HG03280 (cell line): ENCODE results near the gene CNKSR3.

Source experiments
- ATAC-seq: cut with Tn5 transposase; IDR thresholded peaks from one replicate; pipeline ENCODE4 v1.9.1; 2021; ENCODE audit warnings: mild to moderate bottlenecking, moderate library complexity; ENCODE audit not compliant: unreplicated experiment

Gene CNKSR3

GRCh38 chr6:154481521-154482013 lies 28.9 kb downstream of the CNKSR3 start:
- ATAC-seq = no peak

DNA sequence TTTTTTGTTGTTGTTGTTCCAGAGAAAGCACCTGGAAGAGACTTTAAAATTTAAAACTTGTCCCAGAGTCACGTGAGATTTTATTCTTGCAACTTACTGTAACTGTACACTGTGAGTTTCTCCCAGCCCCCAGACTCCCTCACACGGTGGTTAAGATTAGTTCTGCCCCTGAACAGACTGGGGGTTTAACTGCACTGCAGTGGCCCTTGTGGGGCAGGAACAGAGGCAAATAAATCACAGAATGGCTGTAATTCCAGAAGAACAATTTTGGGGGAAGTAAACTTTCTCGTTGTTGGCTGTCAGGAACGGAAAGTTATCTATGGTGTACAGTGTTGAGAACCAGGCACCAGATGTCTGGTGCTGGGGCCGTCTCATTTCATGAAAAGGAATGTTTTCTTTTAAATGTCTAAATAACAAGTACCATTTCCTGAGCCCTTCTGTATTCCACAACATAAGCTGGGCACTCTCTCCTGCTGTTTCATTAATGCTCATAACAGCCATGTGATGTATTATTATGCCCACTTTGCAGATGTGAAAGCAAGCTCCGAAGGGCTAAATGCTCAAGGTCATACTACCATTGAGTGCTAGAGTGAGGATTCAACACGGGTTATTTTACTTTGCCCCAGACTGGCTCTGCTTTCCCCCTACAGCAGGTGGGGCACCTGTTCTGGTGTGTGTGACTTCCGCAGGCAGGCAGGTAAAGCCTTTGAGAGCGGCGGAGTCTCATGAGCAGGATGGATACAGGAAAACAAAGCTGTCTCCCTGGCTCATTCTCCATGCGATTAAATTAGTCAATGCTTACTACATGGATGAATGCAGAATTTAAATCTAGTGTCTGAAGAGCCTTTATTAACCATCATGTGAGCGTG lies 30.5 kb downstream of the CNKSR3 start:
- ATAC-seq = no peak

DNA sequence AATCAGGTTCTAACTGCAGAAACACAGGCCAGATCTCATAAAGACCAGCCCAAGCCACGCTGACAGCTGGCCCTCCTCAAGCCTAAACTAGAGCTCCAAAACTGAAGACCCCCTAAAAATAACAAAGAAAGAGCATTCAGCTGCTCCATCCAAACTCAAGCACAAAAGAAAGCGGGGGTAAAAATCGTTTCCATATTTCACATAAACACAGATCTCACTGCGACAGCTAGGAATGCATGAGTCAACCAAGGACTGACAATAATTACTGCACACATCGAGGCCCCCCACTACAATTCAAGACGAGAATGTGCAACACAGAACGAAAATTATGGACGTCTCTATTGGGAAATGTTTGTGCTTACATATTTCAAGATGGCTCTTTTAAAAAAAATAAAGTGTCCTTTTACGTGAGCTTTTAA lies 31.1 kb downstream of the CNKSR3 start:
- no peak for ATAC-seq

DNA sequence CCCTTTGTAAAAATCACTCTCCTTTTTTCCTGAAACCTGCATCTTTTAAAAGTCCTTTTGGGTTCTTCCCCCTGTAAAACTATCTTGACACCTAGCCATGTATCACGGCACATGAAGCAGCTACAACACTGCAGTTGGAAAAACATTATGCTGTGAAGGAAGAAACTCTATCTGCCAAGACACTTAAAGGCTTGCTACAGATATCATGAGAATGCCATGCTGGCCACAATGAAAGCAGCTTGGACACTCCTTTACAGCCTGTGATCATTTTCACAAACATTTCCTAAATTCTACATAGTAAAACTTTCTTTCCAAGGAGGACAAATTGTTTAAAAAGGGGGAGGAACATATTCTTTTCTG lies 31.8 kb downstream of the CNKSR3 start:
- no peak for ATAC-seq

GRCh38 chr6:154478021-154478700 lies 32.3 kb downstream of the CNKSR3 start:
- ATAC-seq = no peak

DNA sequence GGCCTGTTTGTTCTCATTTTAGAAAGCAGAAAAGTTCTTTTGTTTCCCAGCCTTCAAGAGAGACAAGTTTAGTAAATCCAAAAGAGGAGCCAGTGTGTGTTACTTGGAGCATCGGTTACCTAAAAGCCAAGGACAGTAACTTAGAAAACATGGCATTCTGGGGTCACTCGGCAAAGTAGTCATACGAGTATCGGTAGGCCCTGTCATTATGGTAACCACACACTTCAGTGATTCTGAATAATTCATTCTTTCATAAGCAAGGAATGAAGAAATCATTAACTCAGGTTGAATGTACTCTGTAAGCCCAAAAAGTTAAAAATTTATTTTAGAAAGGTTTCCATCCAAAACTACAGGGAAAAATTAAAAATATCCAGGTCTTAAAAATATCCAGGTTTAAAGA lies 34.0 kb downstream of the CNKSR3 start:
- no peak for ATAC-seq

DNA sequence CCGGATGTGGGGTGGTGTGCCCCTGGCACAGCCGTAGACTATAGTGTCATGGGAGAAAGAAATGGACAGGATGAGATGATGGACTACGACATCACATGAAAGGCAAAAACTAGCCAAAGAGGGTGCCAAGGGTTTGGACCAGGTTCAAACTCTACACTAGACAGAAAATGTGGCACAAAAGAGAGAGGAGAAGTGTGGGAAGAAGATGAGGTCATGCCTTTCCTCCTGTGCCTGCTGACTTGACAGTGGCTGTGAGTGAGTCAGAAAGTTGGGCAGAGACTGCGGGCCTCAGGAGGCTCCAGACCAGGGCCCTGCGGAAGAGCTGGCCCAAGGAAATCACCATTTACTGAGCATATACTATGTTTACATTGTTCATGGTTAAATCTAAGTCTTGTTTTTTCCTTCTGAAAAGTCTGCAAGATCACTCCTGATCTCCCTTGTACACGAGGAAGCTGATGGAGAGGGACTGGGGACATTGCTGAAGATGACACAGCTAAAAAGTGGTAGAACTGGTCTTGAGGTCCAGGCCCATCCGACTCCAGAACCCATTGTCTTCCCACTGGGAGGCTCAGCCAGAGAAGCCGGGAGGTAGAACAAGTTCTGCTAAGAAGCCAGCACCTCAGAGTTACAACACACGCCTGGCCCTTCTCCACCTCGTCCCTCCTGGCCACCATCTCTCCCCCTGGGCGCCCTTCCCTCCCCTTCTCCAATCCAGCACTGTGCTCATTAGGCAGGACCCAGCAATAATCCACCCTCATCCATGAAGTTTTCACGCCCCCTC lies 35.6 kb downstream of the CNKSR3 start:
- ATAC-seq = no peak

DNA sequence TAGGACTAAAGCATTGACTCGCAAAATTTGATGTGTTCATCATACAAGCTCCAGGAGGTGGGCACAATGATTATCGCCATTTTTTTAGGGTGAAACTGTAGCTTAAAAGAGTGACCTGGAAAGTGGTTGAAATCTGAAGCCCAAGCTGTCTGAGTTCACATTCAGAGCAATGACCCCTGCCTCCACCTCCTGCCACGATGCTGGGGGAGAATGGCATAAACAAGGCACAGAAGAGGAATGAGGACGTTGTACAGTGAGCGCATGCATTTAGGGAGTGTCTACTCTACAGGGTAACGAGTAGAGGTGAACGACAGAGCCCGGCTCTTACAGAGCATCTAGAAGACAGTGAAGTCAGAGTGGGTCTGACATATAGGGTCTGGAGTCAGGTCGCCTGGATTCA lies 37.2 kb downstream of the CNKSR3 start:
- ATAC-seq = no peak

- no peak for ATAC-seq
These were observed 38.7 kb downstream of the CNKSR3 start for GRCh38 chr6:154471609-154472362.

GRCh38 chr6:154469306-154469935 lies 41.1 kb downstream of the CNKSR3 start:
- ATAC-seq = no peak

DNA sequence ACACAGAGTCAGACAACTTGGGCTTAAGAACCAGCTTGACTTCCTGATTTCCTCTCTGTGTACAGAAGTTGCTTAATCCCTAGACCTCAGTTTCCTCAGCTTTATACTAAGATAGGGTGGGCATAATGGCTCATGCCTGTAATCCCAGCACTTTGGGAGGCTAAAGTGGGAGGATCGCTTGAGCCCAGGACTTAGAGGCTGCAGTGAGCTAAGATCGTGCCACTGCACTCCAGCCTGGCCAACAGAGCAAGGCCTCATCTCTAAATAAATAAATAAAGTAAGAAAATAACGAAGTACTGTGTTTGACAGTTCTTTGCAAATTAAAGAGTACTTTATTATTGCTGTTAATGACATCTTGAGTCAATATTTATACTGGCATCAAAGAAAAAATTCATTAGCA lies 41.7 kb downstream of the CNKSR3 start:
- no peak for ATAC-seq

DNA sequence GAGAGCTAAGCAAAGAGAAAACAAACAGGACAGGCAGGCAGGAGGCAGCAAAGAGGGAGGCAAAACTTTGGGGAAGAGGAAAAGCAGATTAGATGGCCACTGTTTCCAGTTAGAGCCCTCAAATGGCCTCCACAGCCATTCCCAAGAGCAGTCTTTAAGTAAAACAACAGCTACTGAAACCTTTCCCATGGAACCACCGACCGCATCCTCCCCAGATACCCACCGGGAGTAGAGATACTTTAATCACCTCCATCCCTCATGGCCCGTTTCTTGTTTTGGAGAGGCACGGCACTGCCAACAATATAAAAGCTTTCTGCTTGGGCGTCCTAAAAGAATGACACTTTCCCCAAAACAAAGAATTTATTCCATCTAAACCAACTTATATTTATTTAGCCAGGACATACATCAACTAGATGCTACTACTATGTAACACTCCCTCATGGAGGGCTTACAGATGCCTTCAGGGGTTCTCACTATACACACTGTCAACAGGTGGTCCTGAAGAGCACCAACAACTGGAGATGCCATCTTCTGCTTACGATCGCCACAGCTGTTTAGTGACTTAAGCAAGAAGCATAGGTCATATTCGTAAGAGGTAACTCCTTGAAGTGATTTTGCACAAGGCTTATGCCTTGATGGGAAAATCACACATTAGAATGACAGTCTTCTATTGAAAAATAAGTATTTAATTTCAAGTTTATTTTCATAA lies 43.4 kb downstream of the CNKSR3 start:
- ATAC-seq = no peak

GRCh38 chr6:154466139-154466538 lies 44.3 kb downstream of the CNKSR3 start:
- ATAC-seq = no peak

DNA sequence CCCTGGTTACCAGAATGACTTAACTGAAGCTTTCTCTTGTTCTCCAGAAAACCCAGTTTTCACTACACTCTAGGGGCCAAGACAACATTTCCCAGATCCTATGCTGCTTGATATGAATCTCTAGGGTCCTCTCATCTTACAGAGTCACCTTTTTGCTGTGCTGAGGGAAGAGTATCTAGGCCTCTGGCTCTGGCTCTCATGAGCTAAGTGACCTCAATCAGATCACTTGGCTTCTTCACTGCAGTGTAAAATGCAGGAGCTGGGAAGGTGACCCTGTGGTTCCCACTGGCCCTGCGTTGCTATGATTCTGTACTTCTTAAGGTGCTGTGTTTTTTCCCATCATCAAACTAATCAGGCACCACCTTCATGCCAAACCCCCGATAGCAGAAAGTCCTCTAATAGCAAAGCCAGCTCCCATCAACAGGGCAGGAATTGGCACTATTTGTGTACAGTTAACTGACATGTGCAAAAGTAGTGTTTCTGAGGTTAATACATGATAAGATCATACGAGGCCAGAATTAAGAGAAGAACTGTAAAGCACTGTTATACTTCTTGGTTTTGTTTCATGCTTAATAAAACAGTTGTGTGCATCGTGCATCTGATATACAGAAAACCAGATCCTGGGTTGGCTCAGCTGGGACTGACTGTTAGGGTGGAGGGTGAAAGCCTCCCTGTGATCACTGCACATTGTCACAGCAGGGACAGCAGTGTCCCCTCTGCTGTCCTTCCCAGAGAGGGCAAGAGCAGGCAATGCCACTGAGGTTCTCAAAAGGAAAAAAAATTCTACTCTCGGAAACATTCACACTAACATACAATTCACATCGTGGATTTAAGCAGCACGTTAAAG lies 46.7 kb downstream of the CNKSR3 start:
- no peak for ATAC-seq

GRCh38 chr6:154462425-154462824 lies 48.1 kb downstream of the CNKSR3 start:
- no peak for ATAC-seq

DNA sequence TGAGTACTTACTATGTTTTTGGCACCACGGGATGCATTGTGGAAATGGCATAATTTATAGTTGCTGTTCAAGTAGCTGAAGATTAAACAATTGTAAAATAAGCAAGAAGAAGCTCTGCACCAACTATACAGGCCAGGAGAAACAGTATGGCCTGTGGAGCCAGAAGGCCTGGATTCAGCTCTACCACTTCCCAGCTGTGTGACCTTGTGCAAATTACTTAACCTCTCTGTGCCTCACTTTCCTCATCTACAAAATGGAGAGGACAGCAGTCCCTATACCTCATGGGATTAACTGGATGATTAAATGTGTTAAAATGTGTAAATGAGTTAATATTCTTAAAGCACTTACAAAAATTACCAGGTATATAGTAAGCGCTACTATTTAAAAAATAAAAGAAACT lies 49.1 kb downstream of the CNKSR3 start:
- ATAC-seq = no peak

DNA sequence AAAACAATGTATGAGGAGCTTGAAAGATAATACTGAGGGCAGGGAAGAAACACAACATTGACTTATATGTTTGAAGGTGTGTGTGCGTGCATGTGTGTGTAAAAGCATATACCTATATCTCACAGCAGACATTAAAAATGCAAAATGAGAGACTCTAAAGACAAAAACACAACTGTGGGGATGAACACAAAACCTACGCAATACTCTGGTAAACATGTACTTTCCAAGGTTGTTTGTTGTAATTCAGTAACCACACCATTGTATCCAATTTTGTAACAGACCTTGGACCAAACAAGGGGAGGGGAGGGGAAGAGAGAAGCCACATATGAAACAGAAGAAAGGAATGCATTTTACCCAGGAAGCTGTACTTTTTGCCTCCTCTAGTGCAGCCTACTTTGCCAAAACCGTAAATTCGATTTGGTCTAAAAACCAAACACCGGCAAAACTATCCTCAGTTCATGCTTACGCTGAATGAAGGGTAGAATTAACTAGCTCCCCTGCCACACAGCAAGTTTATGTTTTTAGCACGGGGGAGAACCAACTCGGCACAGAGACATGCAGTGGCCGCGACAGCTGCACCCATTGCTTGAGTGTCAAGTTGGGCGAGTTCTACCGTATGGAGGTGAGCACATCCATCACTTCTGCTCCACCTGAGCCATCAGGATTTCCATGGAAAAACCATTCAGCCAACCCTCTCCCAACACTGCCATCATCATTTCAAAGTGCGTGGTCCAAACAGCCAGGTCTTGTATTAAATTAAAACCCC lies 50.0 kb downstream of the CNKSR3 start:
- ATAC-seq = no peak

- ATAC-seq = no peak
These were observed 51.0 kb downstream of the CNKSR3 start for GRCh38 chr6:154459513-154459912.
